Osteocyte (in vitro differentiated cells): ENCODE data around the gene PHACTR4. TPM values are rescaled to one million over a fixed set of nuclear protein-coding genes. Genes with fewer than 3 reads are reported as not detected.
A peak's percentile ranks its signal among the peaks of the same experiment; 100 is the strongest.

Source experiments
- DNase-seq: peaks from one replicate; pipeline ENCODE4 v3.0.0; 2021; ENCODE audit warnings: mixed read lengths; ENCODE audit not compliant: unreplicated experiment; ENCODE audit errors: extremely low spot score
- H3K27ac Mint-ChIP-seq: one replicate; pipeline ENCODE4 v1.8.0; 2021; ENCODE audit warnings: mild to moderate bottlenecking, mixed read lengths; ENCODE audit not compliant: unreplicated experiment
- H3K27me3 Mint-ChIP-seq: one replicate; pipeline ENCODE4 v1.8.0; 2021; ENCODE audit warnings: mixed read lengths; ENCODE audit not compliant: unreplicated experiment
- H3K36me3 Mint-ChIP-seq: one replicate; pipeline ENCODE4 v1.8.0; 2021; ENCODE audit warnings: mixed read lengths; ENCODE audit not compliant: unreplicated experiment
- H3K4me1 Mint-ChIP-seq: one replicate; pipeline ENCODE4 v1.8.0; 2021; ENCODE audit warnings: mixed read lengths; ENCODE audit not compliant: unreplicated experiment
- H3K4me3 Mint-ChIP-seq: one replicate; pipeline ENCODE4 v1.8.0; 2021; ENCODE audit warnings: mild to moderate bottlenecking, moderate library complexity, mixed read lengths; ENCODE audit not compliant: unreplicated experiment
- H3K9me3 Mint-ChIP-seq: one replicate; pipeline ENCODE4 v1.8.0; 2021; ENCODE audit warnings: mixed read lengths; ENCODE audit not compliant: unreplicated experiment
- CTCF ChIP-seq: fragments of 200-600 bp; sonication (generic); IDR thresholded peaks from 2 replicates; pipeline ENCODE4 v1.5.0; 2021; ENCODE audit warnings: antibody characterized with exemption, mild to moderate bottlenecking, moderate library complexity
- total RNA-seq: library from RNA; stranded (reverse); gene quantifications from 2 replicates; pipeline ENCODE4 v1.2.1, GENCODE V29; 2021

The PHACTR4 gene
- total RNA-seq, 1 donor from 2014 or later, result 56.0 TPM

- Mint-ChIP-seq H3K9me3 (no peaks in the 10 kb centered on the region), H3K27me3 (no peaks in the 10 kb centered on the region), H3K4me1 (peaks cover 12% of the 10 kb centered on the region), H3K4me3 (no peak overlapping the region), H3K27ac (no peak overlapping the region), H3K36me3 (peaks cover 7% of the 10 kb centered on the region)
- no peak for DNase-seq
- no peak for TF ChIP-seq CTCF
These were observed 42.1 kb downstream of the PHACTR4 start for GRCh38 chr1:28411656-28412055.

GRCh38 chr1:28412731-28413130, 43.2 kb downstream of the PHACTR4 start:
- Mint-ChIP-seq H3K27ac (no peak overlapping the region), H3K4me1 (peaks cover 22% of the 10 kb centered on the region)

GRCh38 chr1:28416509-28417194, 47.1 kb downstream of the PHACTR4 start:
- Mint-ChIP-seq H3K4me3 (no peak overlapping the region), H3K27ac (peak overlapping the region; percentile 94), H3K9me3 (no peaks in the 10 kb centered on the region), H3K4me1 (peaks cover 27% of the 10 kb centered on the region), H3K36me3 (peaks cover 5% of the 10 kb centered on the region), H3K27me3 (no peaks in the 10 kb centered on the region)
- DNase-seq, result no peak
- TF ChIP-seq CTCF, result no peak

More at GRCh38 chr1:28412731-28413130, 43.2 kb downstream of the PHACTR4 start:
- Mint-ChIP-seq H3K9me3 (no peaks in the 10 kb centered on the region), H3K4me3 (no peak overlapping the region), H3K36me3 (peaks cover 7% of the 10 kb centered on the region), H3K27me3 (no peaks in the 10 kb centered on the region)
- no peak for TF ChIP-seq CTCF
- DNase-seq, result no peak

- H3K27me3 Mint-ChIP-seq, result no peaks in the 10 kb centered on the region
- peak overlapping the region; percentile 60 for H3K4me3 Mint-ChIP-seq
- no peak for TF ChIP-seq CTCF
- DNase-seq, result no peak
- H3K4me1 Mint-ChIP-seq, result peaks cover 35% of the 10 kb centered on the region
- peaks cover 4% of the 10 kb centered on the region for H3K36me3 Mint-ChIP-seq
- H3K9me3 Mint-ChIP-seq, result no peaks in the 10 kb centered on the region
- H3K27ac Mint-ChIP-seq, result peak overlapping the region; percentile 94
These were observed 47.9 kb downstream of the PHACTR4 start for GRCh38 chr1:28417441-28417922.

- TF ChIP-seq CTCF, result no peak
These were observed 48.5 kb downstream of the PHACTR4 start for GRCh38 chr1:28417926-28418637.

More at GRCh38 chr1:28417926-28418637, 48.5 kb downstream of the PHACTR4 start:
- DNase-seq, result no peak
- no peaks in the 10 kb centered on the region for H3K9me3 Mint-ChIP-seq
- peak overlapping the region; percentile 60 for H3K4me3 Mint-ChIP-seq
- peak overlapping the region; percentile 94 for H3K27ac Mint-ChIP-seq
- no peaks in the 10 kb centered on the region for H3K27me3 Mint-ChIP-seq
- peaks cover 39% of the 10 kb centered on the region for H3K4me1 Mint-ChIP-seq
- peaks cover 4% of the 10 kb centered on the region for H3K36me3 Mint-ChIP-seq
